Liver (tissue), 9 donors: ENCODE data around the gene GPATCH2L. TPM values are rescaled to one million over a fixed set of nuclear protein-coding genes. Genes with fewer than 3 reads are reported as not detected.

Source experiments
- DNase-seq: peaks from one replicate; pipeline ENCODE4 v3.0.0-alpha.2; 2017; ENCODE audit warnings: low spot score
- H3K27ac ChIP-seq, 2 donors: one replicate each; pipeline ENCODE4 v1.7.0; 2013; ENCODE audit warnings: inconsistent platforms in 2 of 2, low read length in 2 of 2, control low read depth in 1 of 2, low read depth in 1 of 2, mild to moderate bottlenecking in 1 of 2
- H3K27me3 ChIP-seq, 4 donors: one replicate each; pipeline versions ENCODE4 v1.6.1 to v1.7.0; 2013; ENCODE audit warnings: low read length in 3 of 4, inconsistent platforms in 1 of 4, mild to moderate bottlenecking in 1 of 4, moderate library complexity in 1 of 4; ENCODE audit not compliant: control insufficient read depth in 4 of 4, insufficient read depth in 4 of 4
- H3K36me3 ChIP-seq, 4 donors: one replicate each; pipeline versions ENCODE4 v1.6.1 to v1.7.0; 2013; ENCODE audit warnings: low read length in 3 of 4, mild to moderate bottlenecking in 3 of 4, low read depth in 1 of 4, moderate library complexity in 1 of 4; ENCODE audit not compliant: control insufficient read depth in 4 of 4, insufficient read depth in 3 of 4
- H3K4me1 ChIP-seq, 4 donors: one replicate each; pipeline versions ENCODE4 v1.6.1 to v1.7.0; 2013; ENCODE audit warnings: low read length in 3 of 4, mild to moderate bottlenecking in 3 of 4, moderate library complexity in 1 of 4; ENCODE audit not compliant: control insufficient read depth in 4 of 4, insufficient read depth in 4 of 4
- H3K4me3 ChIP-seq, 3 donors: one replicate each; pipeline versions ENCODE4 v1.6.1 to v1.7.0; 2013; ENCODE audit warnings: low read length in 3 of 3, control low read depth in 1 of 3, low read depth in 1 of 3, mild to moderate bottlenecking in 1 of 3
- H3K9ac ChIP-seq, 2 donors: one replicate each; pipeline ENCODE4 v1.7.0; 2013; ENCODE audit warnings: low read length in 2 of 2, mild to moderate bottlenecking in 2 of 2, moderate library complexity in 2 of 2, control low read depth in 1 of 2, low read depth in 1 of 2
- H3K9me3 ChIP-seq, 4 donors: one replicate each; pipeline versions ENCODE4 v1.6.1 to v1.7.0; 2013; ENCODE audit warnings: low read length in 3 of 4; ENCODE audit not compliant: control insufficient read depth in 4 of 4
- ATF3 ChIP-seq: IDR thresholded peaks from 2 replicates; pipeline ENCODE4 v1.6.1; 2016; ENCODE audit warnings: antibody characterized with exemption
- CTCF ChIP-seq: fragments of 150-350 bp; IDR thresholded peaks from 2 replicates; pipeline ENCODE4 v1.5.1; 2017; ENCODE audit warnings: improper control_type of control experiment, low read depth, low read length; ENCODE audit not compliant: missing input control
- EGR1 ChIP-seq, 2 donors: IDR thresholded peaks; 2 replicates each; pipeline ENCODE4 v1.6.1; 2016 to 2018; ENCODE audit warnings: antibody characterized with exemption in 2 of 2, low read depth in 2 of 2
- FOXA1 ChIP-seq: IDR thresholded peaks from 2 replicates; pipeline ENCODE4 v1.6.1; 2016; ENCODE audit warnings: antibody characterized with exemption
- FOXA2 ChIP-seq: IDR thresholded peaks from 2 replicates; pipeline ENCODE4 v1.6.1; 2016; ENCODE audit warnings: antibody characterized with exemption
- GABPA ChIP-seq, 2 donors: IDR thresholded peaks in 1 of 2; conservative IDR thresholded peaks in 1 of 2; 2 replicates each; pipeline ENCODE4 v1.6.1; 2016; ENCODE audit warnings: antibody characterized with exemption in 2 of 2, mild to moderate bottlenecking in 1 of 2, moderate library complexity in 1 of 2
- HNF4A ChIP-seq, 2 donors: conservative IDR thresholded peaks; 2 replicates each; pipeline ENCODE4 v1.6.1; 2016; ENCODE audit warnings: antibody characterized with exemption in 2 of 2, mild to moderate bottlenecking in 2 of 2
- HNF4G ChIP-seq: IDR thresholded peaks from 2 replicates; pipeline ENCODE4 v1.6.1; 2016; ENCODE audit warnings: antibody characterized with exemption
- JUND ChIP-seq, 2 donors: IDR thresholded peaks; 2 replicates each; pipeline ENCODE4 v1.6.1; 2016; ENCODE audit warnings: antibody characterized with exemption in 2 of 2
- MAX ChIP-seq: IDR thresholded peaks from 2 replicates; pipeline ENCODE4 v1.6.1; 2016; ENCODE audit warnings: antibody characterized with exemption
- NR2F2 ChIP-seq: IDR thresholded peaks from 2 replicates; pipeline ENCODE4 v1.6.1; 2016; ENCODE audit warnings: antibody characterized with exemption
- RAD21 ChIP-seq, 2 donors: IDR thresholded peaks; 2 replicates each; pipeline ENCODE4 v1.6.1; 2016; ENCODE audit warnings: antibody characterized with exemption in 2 of 2, mild to moderate bottlenecking in 2 of 2
- REST ChIP-seq: IDR thresholded peaks from 2 replicates; pipeline ENCODE4 v1.6.1; 2016; ENCODE audit warnings: antibody characterized with exemption, mild to moderate bottlenecking
- SP1 ChIP-seq: IDR thresholded peaks from 2 replicates; pipeline ENCODE4 v1.6.1; 2018; ENCODE audit warnings: antibody characterized with exemption, mild to moderate bottlenecking
- TAF1 ChIP-seq: conservative IDR thresholded peaks from 2 replicates; pipeline ENCODE4 v1.6.1; 2016; ENCODE audit warnings: antibody characterized with exemption, mild to moderate bottlenecking
- YY1 ChIP-seq: IDR thresholded peaks from 2 replicates; pipeline ENCODE4 v1.6.1; 2016; ENCODE audit warnings: antibody characterized with exemption, mild to moderate bottlenecking
- ZBTB33 ChIP-seq: IDR thresholded peaks from 2 replicates; pipeline ENCODE4 v1.6.1; 2016; ENCODE audit warnings: antibody characterized with exemption
- WGBS: extraction: QIAGEN DNeasy Blood & Tissue Kit; methylation state at CpG from one replicate; pipeline ENCODE4 v1.1.7; 2013; 5-methylcytosine and 5-hydroxymethylcytosine counted together
- polyA plus RNA-seq, 2 donors: library from polyadenylated mRNA; stranded (reverse) in 1 of 2; unstranded in 1 of 2; fragments of 200-250 nt in 1 of 2; fragments of >200 nt in 1 of 2; fragmentation: Nextera tagmentation in 1 of 2; extraction: Ambion mirVana in 1 of 2; gene quantifications; one replicate each; pipeline versions ENCODE4 v1.2.1 to v1.2.3, GENCODE V29; 2013 to 2015
- total RNA-seq, 2 donors: library from RNA; depleted of rRNA; stranded (reverse); fragments of >200 nt; gene quantifications; one replicate each; pipeline ENCODE4 v1.2.3, GENCODE V29; 2014
- donor health status: healthy.
- donor health status: healthy.
- donor health status: healthy.
- donor health status: healthy.
- donor health status: healthy.

Gene GPATCH2L
- total and polyA plus RNA-seq, 4 donors: 4.5 to 39.5 (median 15.8) TPM

GRCh38 chr14:76123426-76124225 lies 28.1 kb upstream of the GPATCH2L start:
- Histone ChIP-seq H3K36me3 (no peaks in the 10 kb centered on the region), H3K27ac (no peak overlapping the region), H3K9ac (no peak overlapping the region), H3K4me3 (no peak overlapping the region), H3K9me3 (no peaks in the 10 kb centered on the region), H3K27me3 (peaks cover 0 to 5% (median 0%) of the 10 kb centered on the region in 4 donors), H3K4me1 (no peaks in the 10 kb centered on the region)
- no peak for TF ChIP-seq NR2F2
- no peak for TF ChIP-seq MAX
- TF ChIP-seq FOXA2: no peak
- no peak for TF ChIP-seq JUND (IDR thresholded peaks at IDR 0.05)
- TF ChIP-seq EGR1 (IDR thresholded peaks at IDR 0.05; ENCODE audit: low read depth in 2 of 2): no peak
- 74% methylated on average over 10 of the region's 10 CpGs for WGBS
- no peak for DNase-seq

- Histone ChIP-seq H3K27ac (no peak overlapping the region), H3K9ac (no peak overlapping the region), H3K27me3 (peaks cover 0 to 10% (median 0%) of the 10 kb centered on the region in 4 donors), H3K36me3 (no peaks in the 10 kb centered on the region), H3K9me3 (no peaks in the 10 kb centered on the region), H3K4me1 (no peaks in the 10 kb centered on the region), H3K4me3 (no peak overlapping the region)
- TF ChIP-seq FOXA1: no peak
- no peak for TF ChIP-seq HNF4A (conservative IDR thresholded peaks at IDR 0.05)
- no peak for TF ChIP-seq HNF4G
- no peak for TF ChIP-seq EGR1 (IDR thresholded peaks at IDR 0.05; ENCODE audit: low read depth in 2 of 2)
- TF ChIP-seq JUND (IDR thresholded peaks at IDR 0.05): no peak
- no peak for TF ChIP-seq YY1
- no peak for TF ChIP-seq GABPA (IDR thresholded peaks at IDR 0.05 in 1 of 2, conservative IDR thresholded peaks at IDR 0.05 in 1 of 2)
- TF ChIP-seq NR2F2: no peak
- no peak for TF ChIP-seq MAX
- TF ChIP-seq ATF3: no peak
- no peak for TF ChIP-seq RAD21 (IDR thresholded peaks at IDR 0.05)
- TF ChIP-seq FOXA2: no peak
- no peak for TF ChIP-seq SP1
- TF ChIP-seq ZBTB33: no peak
- no peak for TF ChIP-seq CTCF
- TF ChIP-seq TAF1: no peak
- no peak for TF ChIP-seq REST
- 82% methylated on average over 8 of the region's 8 CpGs for WGBS
- DNase-seq: no peak
Measured at GRCh38 chr14:76125511-76125910, 26.2 kb upstream of the GPATCH2L start.
